Measurements from ENCODE around the gene CLCN4. TPM values are rescaled to one million over a fixed set of nuclear protein-coding genes. Genes with fewer than 3 reads are reported as not detected.

Gene CLCN4
- total RNA-seq, 2 donors from 2014 or later, result 0.50 to 15.3 TPM

DNA sequence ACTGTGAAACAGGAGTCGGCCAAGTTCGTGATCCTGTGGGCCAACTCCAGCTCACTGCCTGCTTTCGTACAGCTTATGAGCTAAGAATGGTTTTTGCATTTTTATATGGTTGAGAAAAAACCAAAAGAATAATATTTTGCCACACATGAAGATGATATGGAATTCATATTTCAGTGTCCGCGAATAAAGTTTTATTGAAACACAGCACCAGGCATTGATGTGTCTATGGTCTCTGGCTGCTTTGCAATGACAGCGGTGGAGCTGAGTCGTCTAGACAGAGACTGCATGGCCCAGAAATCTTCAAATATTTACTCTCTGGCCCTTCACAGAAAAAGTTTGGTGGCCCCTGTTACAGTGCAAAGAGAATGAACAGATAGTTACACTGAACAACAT, 20.2 kb downstream of the CLCN4 start:
- H3K27ac ChIP-seq, result no peak overlapping the region

GRCh38 chrX:10177601-10178000, 20.8 kb downstream of the CLCN4 start:
- no peak overlapping the region for H3K27ac ChIP-seq
- DNase-seq (ENCODE audit: low spot score), result no peak
- 43% methylated on average over 3 of the region's 3 CpGs for WGBS

More for the DNA sequence above, 20.2 kb downstream of the CLCN4 start:
- DNase-seq (ENCODE audit: low spot score), result no peak
- TF ChIP-seq POLR2A (IDR thresholded peaks at IDR 0.05) (no peak), POLR2AphosphoS5 (IDR thresholded peaks at IDR 0.05) (no peak), CTCF (IDR thresholded peaks at IDR 0.05) (no peak)
- Histone ChIP-seq H3K27me3 (replicated peaks; ENCODE audit: insufficient read depth) (no peaks in the 10 kb centered on the region), H3K4me3 (no peak overlapping the region), H3K9me3 (no peaks in the 10 kb centered on the region), H3K4me1 (replicated peaks) (no peaks in the 10 kb centered on the region), H3K36me3 (no peaks in the 10 kb centered on the region)
- intact Hi-C loops (cut with DNase I), result no loop called here
- WGBS, result 63% methylated on average over 7 of the region's 7 CpGs

DNA sequence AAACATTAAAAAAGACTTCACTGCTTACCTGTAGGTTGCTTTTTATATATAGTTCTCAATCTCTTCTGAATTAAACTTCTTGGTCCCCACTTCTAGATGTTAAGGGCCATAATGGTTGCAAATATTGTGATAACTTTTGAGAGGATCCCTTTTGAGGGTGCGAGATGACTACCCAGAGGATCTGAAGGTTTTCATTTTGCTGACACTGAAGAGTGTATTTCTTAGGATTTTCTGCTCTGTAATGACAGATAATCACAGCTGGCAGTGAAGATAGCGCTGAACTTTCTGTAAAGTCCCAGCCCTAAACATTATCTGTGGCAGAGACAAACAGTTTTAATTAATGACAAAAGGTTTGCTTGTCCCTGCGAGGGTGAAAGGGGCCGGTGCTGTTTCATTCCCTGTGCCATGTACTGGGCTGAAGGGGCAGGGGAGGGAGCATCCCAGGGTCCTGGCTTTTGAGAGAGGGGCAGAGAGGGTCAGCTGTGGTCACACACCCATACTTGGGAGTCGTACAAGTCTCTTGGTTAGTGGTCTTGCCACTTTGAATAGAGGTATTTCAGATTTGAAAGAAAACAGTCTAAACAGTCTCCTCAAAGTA, 22.2 kb downstream of the CLCN4 start:
- no peak overlapping the region for H3K4me3 ChIP-seq
- no peaks in the 10 kb centered on the region for H3K9me3 ChIP-seq
- no peaks in the 10 kb centered on the region for H3K4me1 ChIP-seq (replicated peaks)
- intact Hi-C loops (cut with DNase I), result no loop called here
- DNase-seq (ENCODE audit: low spot score), result no peak
- WGBS, result 87% methylated on average over 3 of the region's 5 CpGs
- H3K27ac ChIP-seq, result no peak overlapping the region
- H3K27me3 ChIP-seq (replicated peaks; ENCODE audit: insufficient read depth), result no peaks in the 10 kb centered on the region
- H3K36me3 ChIP-seq, result no peaks in the 10 kb centered on the region
- TF ChIP-seq POLR2A (IDR thresholded peaks at IDR 0.05), result no peak
- TF ChIP-seq POLR2AphosphoS5 (IDR thresholded peaks at IDR 0.05), result no peak
- no peak for TF ChIP-seq CTCF (IDR thresholded peaks at IDR 0.05)

More at GRCh38 chrX:10177601-10178000, 20.8 kb downstream of the CLCN4 start:
- H3K27me3 ChIP-seq (replicated peaks; ENCODE audit: insufficient read depth), result no peaks in the 10 kb centered on the region
- no peak overlapping the region for H3K4me3 ChIP-seq
- H3K9me3 ChIP-seq, result no peaks in the 10 kb centered on the region
- intact Hi-C loops (cut with DNase I), result no loop called here
- no peaks in the 10 kb centered on the region for H3K4me1 ChIP-seq (replicated peaks)
- no peak for TF ChIP-seq POLR2AphosphoS5 (IDR thresholded peaks at IDR 0.05)
- TF ChIP-seq CTCF (IDR thresholded peaks at IDR 0.05), result no peak
- no peak for TF ChIP-seq POLR2A (IDR thresholded peaks at IDR 0.05)
- no peaks in the 10 kb centered on the region for H3K36me3 ChIP-seq

- intact Hi-C loops (cut with DNase I), result loop anchor here (10.0 kb wide), 1 partner anchor 1581 kb away; no protein-coding TSS in a partner anchor
- WGBS, result 60% methylated on average over 1 of the region's 3 CpGs
- no peak overlapping the region for H3K4me3 ChIP-seq
- no peaks in the 10 kb centered on the region for H3K9me3 ChIP-seq
- TF ChIP-seq POLR2AphosphoS5 (IDR thresholded peaks at IDR 0.05) (no peak), CTCF (IDR thresholded peaks at IDR 0.05) (no peak), POLR2A (IDR thresholded peaks at IDR 0.05) (no peak)
- no peaks in the 10 kb centered on the region for H3K36me3 ChIP-seq
- DNase-seq (ENCODE audit: low spot score), result no peak
- no peak overlapping the region for H3K27ac ChIP-seq
- H3K27me3 ChIP-seq (replicated peaks; ENCODE audit: insufficient read depth), result no peaks in the 10 kb centered on the region
- H3K4me1 ChIP-seq (replicated peaks), result no peaks in the 10 kb centered on the region
These were observed 27.0 kb downstream of the CLCN4 start for GRCh38 chrX:10183760-10184159.

DNA sequence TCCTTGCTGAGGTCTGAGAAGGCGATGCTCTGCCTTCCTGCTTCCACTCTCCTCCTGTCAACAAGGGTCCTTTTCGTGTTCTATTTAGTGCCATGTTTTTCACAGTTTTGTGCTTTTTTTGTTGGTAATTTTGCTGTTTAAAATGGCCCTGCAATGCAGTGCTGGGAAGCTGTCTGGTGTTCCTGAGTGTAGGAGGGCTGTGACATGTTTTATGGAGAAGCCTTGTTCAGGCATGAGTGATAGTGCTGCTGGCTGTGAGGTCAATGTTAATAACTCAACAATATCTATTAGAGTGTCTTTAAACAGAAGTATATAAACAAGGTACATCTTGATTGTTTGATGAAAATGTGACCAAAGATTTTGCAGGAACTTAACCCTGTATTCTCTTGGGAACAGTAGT, 27.6 kb downstream of the CLCN4 start:
- Histone ChIP-seq H3K9me3 (no peaks in the 10 kb centered on the region), H3K36me3 (no peaks in the 10 kb centered on the region), H3K27me3 (replicated peaks; ENCODE audit: insufficient read depth) (no peaks in the 10 kb centered on the region), H3K4me3 (no peak overlapping the region), H3K4me1 (replicated peaks) (no peaks in the 10 kb centered on the region), H3K27ac (no peak overlapping the region)
- DNase-seq (ENCODE audit: low spot score), result no peak
- no peak for TF ChIP-seq CTCF (IDR thresholded peaks at IDR 0.05)
- no peak for TF ChIP-seq POLR2A (IDR thresholded peaks at IDR 0.05)
- TF ChIP-seq POLR2AphosphoS5 (IDR thresholded peaks at IDR 0.05), result no peak
- intact Hi-C loops (cut with DNase I), result loop anchor here (10.0 kb wide), 1 partner anchor 1580 kb away; no protein-coding TSS in a partner anchor
- WGBS, result 58% methylated on average over 2 of the region's 2 CpGs
